ENCODE results near the gene HDGFL2.

Gene HDGFL2

DNA sequence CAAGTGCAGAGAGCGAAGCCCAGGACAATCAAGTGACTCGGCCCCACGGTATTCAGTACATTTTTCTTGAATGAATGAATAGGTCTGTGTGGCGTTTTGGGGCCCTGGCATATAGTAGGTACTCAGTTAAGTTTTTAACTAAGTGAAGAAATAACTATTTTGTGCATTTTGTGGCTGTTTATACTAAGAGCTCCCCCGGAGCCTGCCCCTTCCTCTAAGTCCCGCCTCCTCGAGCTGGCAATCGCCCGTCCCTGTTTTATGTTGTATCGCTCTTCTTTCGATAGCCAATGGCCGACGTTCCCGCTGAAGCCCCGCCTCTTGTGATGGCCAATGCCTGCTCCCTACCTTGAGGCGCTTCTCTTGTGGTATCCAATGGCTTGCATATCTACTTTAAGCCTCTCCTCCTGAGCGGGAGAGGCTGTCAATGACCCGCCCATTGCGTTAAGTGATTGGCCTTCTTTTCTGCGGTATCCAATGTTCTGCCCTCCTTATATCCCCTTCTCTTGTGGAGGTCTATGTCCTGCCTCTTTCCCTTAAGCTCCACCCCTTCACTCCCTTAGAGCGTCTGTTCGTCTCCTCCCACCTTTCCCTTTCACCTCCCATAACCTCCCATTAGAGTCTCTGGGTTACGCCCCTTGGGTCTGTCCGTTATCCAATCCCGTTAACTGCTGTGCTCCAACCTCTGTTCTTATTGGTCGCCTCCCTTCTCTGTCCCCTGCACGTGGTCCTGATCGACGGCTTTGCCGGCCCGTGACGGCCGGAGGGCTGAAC, 509 bp upstream of the HDGFL2 start (continued):
- TF ChIP-seq RBAK (tag by site-specific recombination; IDR thresholded peaks at IDR 0.05) = no peak
- peak; percentile 86 for TF ChIP-seq KLF8 (tag by site-specific recombination; IDR thresholded peaks at IDR 0.05)
- no peak for TF ChIP-seq ZNF114 (tag by site-specific recombination; IDR thresholded peaks at IDR 0.05)
- peak; percentile 99 for TF ChIP-seq OVOL3 (tag by site-specific recombination; IDR thresholded peaks at IDR 0.05)
- no peak for TF ChIP-seq REPIN1 (tag by site-specific recombination; IDR thresholded peaks at IDR 0.05; ENCODE audit: low read depth)
- no peak for TF ChIP-seq ZNF529 (tag by site-specific recombination; IDR thresholded peaks at IDR 0.05; ENCODE audit: insufficient replicate concordance)
- peak; percentile 35; the same call in 1 of the 2 replicates for TF ChIP-seq KLF10 (tag by site-specific recombination; IDR thresholded peaks at IDR 0.05)
- TF ChIP-seq GLIS1 (tag by site-specific recombination; IDR thresholded peaks at IDR 0.05) = peak; percentile 56; the same call in 1 of the 2 replicates
- peak; percentile 79 for TF ChIP-seq KLF1 (tag by site-specific recombination; IDR thresholded peaks at IDR 0.05)
- TF ChIP-seq ZNF791 (tag by site-specific recombination; IDR thresholded peaks at IDR 0.05) = no peak
- no peak for TF ChIP-seq ZNF354C (tag by site-specific recombination; IDR thresholded peaks at IDR 0.05; ENCODE audit: borderline replicate concordance, low read depth)
- TF ChIP-seq, protein P1, sequence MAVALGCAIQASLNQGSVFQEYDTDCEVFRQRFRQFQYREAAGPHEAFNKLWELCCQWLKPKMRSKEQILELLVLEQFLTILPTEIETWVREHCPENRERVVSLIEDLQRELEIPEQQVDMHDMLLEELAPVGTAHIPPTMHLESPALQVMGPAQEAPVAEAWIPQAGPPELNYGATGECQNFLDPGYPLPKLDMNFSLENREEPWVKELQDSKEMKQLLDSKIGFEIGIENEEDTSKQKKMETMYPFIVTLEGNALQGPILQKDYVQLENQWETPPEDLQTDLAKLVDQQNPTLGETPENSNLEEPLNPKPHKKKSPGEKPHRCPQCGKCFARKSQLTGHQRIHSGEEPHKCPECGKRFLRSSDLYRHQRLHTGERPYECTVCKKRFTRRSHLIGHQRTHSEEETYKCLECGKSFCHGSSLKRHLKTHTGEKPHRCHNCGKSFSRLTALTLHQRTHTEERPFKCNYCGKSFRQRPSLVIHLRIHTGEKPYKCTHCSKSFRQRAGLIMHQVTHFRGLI (tag by site-specific recombination; IDR thresholded peaks at IDR 0.05) = no peak
- TF ChIP-seq MZF1 (tag by site-specific recombination; IDR thresholded peaks at IDR 0.05; ENCODE audit: borderline replicate concordance) = no peak
- TF ChIP-seq ZNF133 (tag by site-specific recombination; IDR thresholded peaks at IDR 0.05) = no peak
- TF ChIP-seq ZBTB26 (tag by site-specific recombination; optimal IDR thresholded peaks at IDR 0.05) = no peak
- peak; percentile 95 for TF ChIP-seq ZNF76 (tag by site-specific recombination; IDR thresholded peaks at IDR 0.05; ENCODE audit: borderline replicate concordance, low read depth)
- TF ChIP-seq ZBTB1 (tag by site-specific recombination; IDR thresholded peaks at IDR 0.05) = no peak
- TF ChIP-seq INSM2 (tag by site-specific recombination; IDR thresholded peaks at IDR 0.05) = no peak
- TF ChIP-seq SP3 (tag by site-specific recombination; IDR thresholded peaks at IDR 0.05) = peak; percentile 100
- TF ChIP-seq ZBTB48 (tag by site-specific recombination; IDR thresholded peaks at IDR 0.05) = no peak
- no peak for TF ChIP-seq ZNF521 (tag by site-specific recombination; IDR thresholded peaks at IDR 0.05)
- TF ChIP-seq SP2 (tag by site-specific recombination; IDR thresholded peaks at IDR 0.05) = peak; percentile 100
- TF ChIP-seq, protein P2, sequence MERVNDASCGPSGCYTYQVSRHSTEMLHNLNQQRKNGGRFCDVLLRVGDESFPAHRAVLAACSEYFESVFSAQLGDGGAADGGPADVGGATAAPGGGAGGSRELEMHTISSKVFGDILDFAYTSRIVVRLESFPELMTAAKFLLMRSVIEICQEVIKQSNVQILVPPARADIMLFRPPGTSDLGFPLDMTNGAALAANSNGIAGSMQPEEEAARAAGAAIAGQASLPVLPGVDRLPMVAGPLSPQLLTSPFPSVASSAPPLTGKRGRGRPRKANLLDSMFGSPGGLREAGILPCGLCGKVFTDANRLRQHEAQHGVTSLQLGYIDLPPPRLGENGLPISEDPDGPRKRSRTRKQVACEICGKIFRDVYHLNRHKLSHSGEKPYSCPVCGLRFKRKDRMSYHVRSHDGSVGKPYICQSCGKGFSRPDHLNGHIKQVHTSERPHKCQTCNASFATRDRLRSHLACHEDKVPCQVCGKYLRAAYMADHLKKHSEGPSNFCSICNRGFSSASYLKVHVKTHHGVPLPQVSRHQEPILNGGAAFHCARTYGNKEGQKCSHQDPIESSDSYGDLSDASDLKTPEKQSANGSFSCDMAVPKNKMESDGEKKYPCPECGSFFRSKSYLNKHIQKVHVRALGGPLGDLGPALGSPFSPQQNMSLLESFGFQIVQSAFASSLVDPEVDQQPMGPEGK (tag by site-specific recombination; IDR thresholded peaks at IDR 0.05) = peak; percentile 30
- TF ChIP-seq ZBTB20 (tag by site-specific recombination; IDR thresholded peaks at IDR 0.05) = 0 out of 2 replicates have a peak, but pooled peaks have one; percentile 4
- TF ChIP-seq ZNF350 (tag by site-specific recombination; IDR thresholded peaks at IDR 0.05) = no peak
- TF ChIP-seq, protein P3, sequence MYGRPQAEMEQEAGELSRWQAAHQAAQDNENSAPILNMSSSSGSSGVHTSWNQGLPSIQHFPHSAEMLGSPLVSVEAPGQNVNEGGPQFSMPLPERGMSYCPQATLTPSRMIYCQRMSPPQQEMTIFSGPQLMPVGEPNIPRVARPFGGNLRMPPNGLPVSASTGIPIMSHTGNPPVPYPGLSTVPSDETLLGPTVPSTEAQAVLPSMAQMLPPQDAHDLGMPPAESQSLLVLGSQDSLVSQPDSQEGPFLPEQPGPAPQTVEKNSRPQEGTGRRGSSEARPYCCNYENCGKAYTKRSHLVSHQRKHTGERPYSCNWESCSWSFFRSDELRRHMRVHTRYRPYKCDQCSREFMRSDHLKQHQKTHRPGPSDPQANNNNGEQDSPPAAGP (tag by site-specific recombination; IDR thresholded peaks at IDR 0.05) = no peak
- TF ChIP-seq ZNF280D (tag by site-specific recombination; IDR thresholded peaks at IDR 0.05) = no peak
- TF ChIP-seq ZFP41 (tag by site-specific recombination; IDR thresholded peaks at IDR 0.05; ENCODE audit: borderline replicate concordance) = no peak

Data from HEK293 (cell line).